HepG2 (cell line): ENCODE results near the gene AADACL4. TPM values are rescaled to one million over a fixed set of nuclear protein-coding genes. Genes with fewer than 3 reads are reported as not detected.

Source experiments
- AGO2 ChIP-seq: fragments of 200-400 bp; formaldehyde crosslinking; optimal IDR thresholded peaks from 2 replicates; pipeline ENCODE3; 2017; ENCODE audit warnings: mild to moderate bottlenecking, low read depth, low read length, moderate library complexity
- AHDC1 ChIP-seq: sonication (generic); formaldehyde crosslinking; IDR thresholded peaks from 2 replicates; pipeline ENCODE4 v1.5.1; 2020; ENCODE audit warnings: mild to moderate bottlenecking, missing genetic modification reagents, borderline replicate concordance
- CREB1 ChIP-seq, 2 experiments: fragments of 450-650 bp in 1 of 2; IDR thresholded peaks; 2 replicates each; pipeline ENCODE4 v1.6.1; 2016 to 2017; ENCODE audit warnings: control low read depth in 1 of 2, mild to moderate bottlenecking in 1 of 2, missing compliant biosample characterization in 1 of 2, missing genetic modification characterization in 1 of 2
- FOXP1 ChIP-seq, 2 experiments: fragments of 450-650 bp in 1 of 2; IDR thresholded peaks; 2 replicates each; pipeline ENCODE4 v1.6.1; 2017 to 2018; ENCODE audit warnings: antibody characterized with exemption in 1 of 2
- KLF13 ChIP-seq: sonication (generic); formaldehyde crosslinking; IDR thresholded peaks from 2 replicates; pipeline ENCODE4 v1.4.0; 2020; ENCODE audit warnings: mild to moderate bottlenecking, missing genetic modification reagents
- POLR2AphosphoS2 ChIP-seq: IDR thresholded peaks from 2 replicates; pipeline ENCODE4 v1.6.1; 2011; ENCODE audit warnings: low read depth, low read length, improper control_type of control experiment
- SNAPC4 ChIP-seq: sonication (generic); formaldehyde crosslinking; IDR thresholded peaks from 2 replicates; pipeline ENCODE4 v1.4.0; 2020; ENCODE audit warnings: mild to moderate bottlenecking, missing genetic modification reagents
- SRF ChIP-seq: IDR thresholded peaks from 2 replicates; pipeline ENCODE4 v1.6.1; 2011; ENCODE audit warnings: mild to moderate bottlenecking, low read depth, low read length, moderate library complexity
- TBL1XR1 ChIP-seq: fragments of 150-350 bp; IDR thresholded peaks from 2 replicates; pipeline ENCODE4 v1.6.1; 2014; ENCODE audit warnings: borderline replicate concordance, low read length; ENCODE audit not compliant: partially characterized antibody
- ZFP1 ChIP-seq: IDR thresholded peaks from 2 replicates; pipeline ENCODE4 v1.6.1; 2016
- ZFYVE20 ChIP-seq: sonication (generic); formaldehyde crosslinking; IDR thresholded peaks from 2 replicates; pipeline ENCODE4 v1.8.0; 2023; ENCODE audit warnings: low read depth, mild to moderate bottlenecking, moderate library complexity, missing genetic modification reagents, borderline replicate concordance
- ZMAT3 ChIP-seq: sonication (generic); formaldehyde crosslinking; conservative IDR thresholded peaks from 2 replicates; pipeline ENCODE4 v1.7.0; 2021; ENCODE audit warnings: missing genetic modification reagents
- ZNF296 ChIP-seq: sonication (generic); formaldehyde crosslinking; conservative IDR thresholded peaks from 2 replicates; pipeline ENCODE4 v1.5.0; 2020; ENCODE audit warnings: mild to moderate bottlenecking, missing genetic modification reagents
- ZNF678 ChIP-seq: sonication (generic); formaldehyde crosslinking; IDR thresholded peaks from 2 replicates; pipeline ENCODE4 v1.4.0; 2020; ENCODE audit warnings: mild to moderate bottlenecking, missing genetic modification reagents
- ZNF800 ChIP-seq: sonication (generic); formaldehyde crosslinking; IDR thresholded peaks from 2 replicates; pipeline ENCODE4 v1.4.0; 2020; ENCODE audit warnings: missing genetic modification reagents
- polyA plus RNA-seq, 8 experiments: library from polyadenylated mRNA; depleted of rRNA in 3 of 8; stranded (reverse) in 7 of 8; unstranded in 1 of 8; fragments of >200 nt; fragmentation: Illumina TruSeq in 4 of 8; extraction: Trizol in 4 of 8; gene quantifications; 2 replicates each; pipeline versions ENCODE4 v1.2.1 to v1.2.3, GENCODE V29; 2011 to 2016; ENCODE audit warnings: low read depth in 4 of 8, missing spikeins in 1 of 8, mixed read lengths in 1 of 8; ENCODE audit not compliant: insufficient read depth in 1 of 8
- total RNA-seq, 5 experiments: library from RNA; depleted of rRNA; stranded (reverse); fragments of >200 nt; fragmentation: Illumina TruSeq; extraction: Trizol; gene quantifications; 2 replicates each; pipeline ENCODE4 v1.2.3, GENCODE V29; 2016; ENCODE audit warnings: low read depth in 1 of 5

Gene AADACL4
- total and polyA plus RNA-seq, 2 of the 13 experiments (the other 11 are each of a cell fraction or from before 2014, with no cell fraction given) = not detected

GRCh38 chr1:12618965-12619791 lies 24.7 kb upstream of the AADACL4 start (continued):
- TF ChIP-seq SNAPC4 (CRISPR knock-in tag) = no peak
- peak; percentile 73; the same call in 1 of the 2 replicates for TF ChIP-seq AHDC1 (CRISPR knock-in tag)
- no peak for TF ChIP-seq ZNF296 (CRISPR knock-in tag)
- no peak for TF ChIP-seq KLF13
- no peak for TF ChIP-seq AGO2
- TF ChIP-seq CREB1 (IDR thresholded peaks at IDR 0.05) = no peak
- peak; percentile 85 for TF ChIP-seq CREB1 (CRISPR knock-in tag; IDR thresholded peaks at IDR 0.05)
- no peak for TF ChIP-seq POLR2AphosphoS2
- no peak for TF ChIP-seq ZFYVE20
- peak; percentile 22; the same call in 1 of the 2 replicates for TF ChIP-seq ZMAT3 (CRISPR knock-in tag)
- peak; percentile 60 for TF ChIP-seq TBL1XR1
- TF ChIP-seq SRF = no peak
- TF ChIP-seq ZNF678 (CRISPR knock-in tag) = no peak
- TF ChIP-seq ZNF800 (CRISPR knock-in tag) = 0 out of 2 replicates have a peak, but pooled peaks have one; percentile 4
- TF ChIP-seq FOXP1 (IDR thresholded peaks at IDR 0.05) = no peak
- peak; percentile 91 for TF ChIP-seq FOXP1 (CRISPR knock-in tag; IDR thresholded peaks at IDR 0.05)
- peak; percentile 17; the same call in 1 of the 2 replicates for TF ChIP-seq ZFP1 (CRISPR knock-in tag)
